ENCODE results near the gene IL1B. TPM values are rescaled to one million over a fixed set of nuclear protein-coding genes. Genes with fewer than 3 reads are reported as not detected.

The IL1B gene
- total RNA-seq (2014; rRNA removed; shearing (Covaris generic)), result 2.2 and 2.5 TPM in 2 replicates
- polyA plus RNA-seq (2014; cell fraction: nucleus; rRNA removed), result 6.0 TPM in 1 of 2 replicates, not detected in the other

GRCh38 chr2:112836695-112837117, at the start of gene IL1B:
TSS of gene IL1B (minus strand) at chr2:112836779. CDS start at chr2:112836229, 550 bp downstream.
- no peak for DNase-seq (ENCODE audit: extremely low read depth, low read depth)

- DNase-seq (ENCODE audit: extremely low read depth, low read depth), result no peak
Observed at GRCh38 chr2:112886291-112886690, 49.7 kb upstream of the IL1B start.

DNA sequence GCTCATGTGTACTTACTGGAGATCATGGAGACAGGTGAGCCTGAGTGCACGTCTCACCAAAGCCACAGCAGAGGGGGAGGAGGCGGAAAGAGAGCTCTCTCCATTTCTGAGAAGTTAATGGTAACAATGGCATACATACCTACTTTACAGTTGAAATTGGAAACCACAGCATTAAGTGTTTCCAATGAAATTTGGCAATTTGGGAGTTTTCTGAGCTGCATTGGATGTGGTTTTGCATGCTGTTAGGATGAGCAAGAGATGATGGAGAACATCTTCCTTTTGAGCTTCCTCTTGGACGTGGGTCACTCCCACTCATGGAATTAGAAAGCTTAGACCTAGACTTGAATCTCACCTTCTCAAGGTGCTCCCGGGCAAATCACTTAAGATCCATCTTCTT, 48.9 kb upstream of the IL1B start:
- no peak for DNase-seq (ENCODE audit: extremely low read depth, low read depth)

- DNase-seq (ENCODE audit: extremely low read depth, low read depth), result peak; percentile 63
Observed at GRCh38 chr2:112884869-112885505, 48.4 kb upstream of the IL1B start.

GRCh38 chr2:112883669-112884068, 47.1 kb upstream of the IL1B start:
- DNase-seq (ENCODE audit: extremely low read depth, low read depth), result no peak

DNA sequence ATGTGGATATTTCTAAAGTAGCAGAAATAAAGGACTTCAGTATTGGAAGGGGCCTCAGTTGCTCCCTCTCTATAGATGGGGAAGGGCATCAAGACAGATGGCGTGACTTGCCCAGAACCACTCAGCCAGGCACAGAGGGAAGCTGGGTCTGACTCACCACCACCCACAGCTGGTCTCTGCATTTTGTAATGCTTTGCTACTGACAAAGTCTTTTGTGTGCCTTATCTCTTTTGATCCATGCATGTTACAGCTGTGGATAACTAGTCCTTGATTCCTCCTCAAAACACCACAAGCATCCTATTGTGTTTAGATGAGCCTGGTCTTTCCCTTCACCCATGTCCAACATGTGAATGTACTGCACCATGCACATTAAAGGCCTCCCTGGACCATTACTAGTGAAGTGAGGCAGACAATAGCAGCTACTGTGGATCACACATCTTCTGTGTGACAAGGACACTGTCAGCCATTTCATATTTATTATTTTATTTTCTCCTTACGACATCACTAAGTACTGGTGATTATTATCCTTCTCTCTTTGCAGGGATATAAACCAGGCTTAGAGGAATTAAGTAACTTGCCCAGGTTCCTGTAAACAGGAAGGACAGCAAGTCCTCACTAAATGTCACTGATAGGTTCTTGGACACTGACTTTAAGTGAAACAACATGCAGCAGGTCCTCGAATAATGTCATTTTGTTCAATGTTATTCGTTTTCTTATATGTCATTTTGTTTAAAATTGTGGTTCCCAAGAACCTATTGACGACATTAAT, 44.8 kb upstream of the IL1B start:
- no peak for DNase-seq (ENCODE audit: extremely low read depth, low read depth)

DNA sequence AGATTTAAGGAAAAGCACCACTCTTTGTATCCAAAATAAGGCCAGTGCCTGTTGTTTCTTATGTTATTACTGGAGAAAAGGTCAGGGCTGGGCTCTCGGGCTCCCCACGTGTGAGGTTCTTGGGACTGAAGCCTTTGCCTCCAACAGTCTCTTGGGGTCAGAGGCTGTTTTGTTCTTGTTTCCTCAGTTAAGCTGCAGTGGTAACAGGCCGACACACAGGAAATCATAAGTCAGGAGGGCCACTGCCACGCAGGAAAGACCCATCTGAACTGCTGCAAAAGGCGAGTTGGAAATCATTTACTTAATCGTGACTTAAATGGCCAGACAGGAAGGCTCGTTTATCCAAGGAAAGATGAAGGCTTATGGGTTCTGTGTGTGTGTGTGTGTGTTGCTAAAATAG, 44.1 kb upstream of the IL1B start:
- DNase-seq (ENCODE audit: extremely low read depth, low read depth), result no peak

- no peak for DNase-seq (ENCODE audit: extremely low read depth, low read depth)
Observed at GRCh38 chr2:112880091-112880531, 43.5 kb upstream of the IL1B start.

DNA sequence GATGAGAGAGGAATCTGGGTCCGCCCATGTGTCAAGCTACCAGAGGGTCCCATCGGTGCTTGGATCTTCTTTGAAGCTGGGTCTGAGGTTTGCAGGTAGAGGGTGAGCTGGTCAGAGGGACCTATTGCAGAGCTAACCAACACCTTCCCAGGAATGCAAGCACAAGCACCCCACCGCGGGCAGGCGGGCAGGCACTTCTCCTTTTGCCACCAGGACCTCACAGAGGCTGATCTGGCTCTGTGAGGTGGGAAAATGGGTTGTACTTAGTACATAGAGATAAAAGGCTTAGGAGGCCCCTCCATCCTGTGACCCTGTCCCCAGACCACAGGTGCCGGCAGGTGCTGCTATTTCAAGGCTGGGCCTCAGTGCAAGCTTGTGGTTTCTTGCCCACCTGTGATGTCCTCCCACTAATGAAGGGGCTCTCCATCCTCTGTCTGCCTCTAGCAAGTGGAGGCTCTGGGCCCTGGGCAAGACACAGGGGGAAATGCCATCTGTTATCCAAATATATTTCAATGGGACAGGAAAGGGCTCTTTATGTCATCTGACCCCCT, 43.0 kb upstream of the IL1B start:
- DNase-seq (ENCODE audit: extremely low read depth, low read depth), result no peak

DNA sequence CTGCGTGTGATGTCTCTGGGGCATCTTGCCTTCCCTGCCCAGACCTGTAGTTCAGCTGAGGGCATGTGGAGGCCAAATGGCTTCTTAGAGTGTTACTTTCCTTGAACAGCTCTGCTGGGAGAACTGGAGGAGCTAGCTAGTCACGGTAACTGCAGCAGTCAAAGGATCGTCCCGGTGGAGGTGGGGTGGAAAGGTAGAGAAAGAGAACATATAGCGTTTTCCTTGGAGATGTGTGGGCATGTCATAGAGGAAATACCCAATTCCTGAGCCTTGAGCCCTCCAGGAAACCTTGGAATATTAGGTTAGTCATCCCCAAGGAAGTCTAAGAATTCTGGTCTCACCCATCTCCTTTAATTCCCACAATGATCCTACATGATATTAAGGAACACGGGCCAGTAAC, 40.8 kb upstream of the IL1B start:
- no peak for DNase-seq (ENCODE audit: extremely low read depth, low read depth)

DNA sequence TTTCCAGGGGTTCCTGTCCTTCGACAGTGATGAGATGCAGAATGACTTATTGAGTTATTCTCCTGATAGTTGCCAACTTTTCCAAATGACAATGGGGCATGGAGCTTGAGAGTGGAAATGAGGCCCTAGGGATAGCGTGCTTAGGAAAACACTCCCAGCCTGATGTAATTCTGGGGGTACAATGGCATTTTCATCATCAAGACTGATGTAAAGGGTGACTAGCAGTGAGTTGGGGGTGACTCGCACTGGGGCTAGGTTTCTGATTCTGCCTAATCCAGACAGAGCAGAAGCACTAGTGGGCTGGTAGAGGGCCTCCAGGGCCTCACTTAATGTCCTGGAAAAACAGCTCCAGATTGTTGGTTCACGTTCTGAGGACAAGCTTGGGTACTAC, 40.4 kb upstream of the IL1B start:
- DNase-seq (ENCODE audit: extremely low read depth, low read depth), result no peak

DNA sequence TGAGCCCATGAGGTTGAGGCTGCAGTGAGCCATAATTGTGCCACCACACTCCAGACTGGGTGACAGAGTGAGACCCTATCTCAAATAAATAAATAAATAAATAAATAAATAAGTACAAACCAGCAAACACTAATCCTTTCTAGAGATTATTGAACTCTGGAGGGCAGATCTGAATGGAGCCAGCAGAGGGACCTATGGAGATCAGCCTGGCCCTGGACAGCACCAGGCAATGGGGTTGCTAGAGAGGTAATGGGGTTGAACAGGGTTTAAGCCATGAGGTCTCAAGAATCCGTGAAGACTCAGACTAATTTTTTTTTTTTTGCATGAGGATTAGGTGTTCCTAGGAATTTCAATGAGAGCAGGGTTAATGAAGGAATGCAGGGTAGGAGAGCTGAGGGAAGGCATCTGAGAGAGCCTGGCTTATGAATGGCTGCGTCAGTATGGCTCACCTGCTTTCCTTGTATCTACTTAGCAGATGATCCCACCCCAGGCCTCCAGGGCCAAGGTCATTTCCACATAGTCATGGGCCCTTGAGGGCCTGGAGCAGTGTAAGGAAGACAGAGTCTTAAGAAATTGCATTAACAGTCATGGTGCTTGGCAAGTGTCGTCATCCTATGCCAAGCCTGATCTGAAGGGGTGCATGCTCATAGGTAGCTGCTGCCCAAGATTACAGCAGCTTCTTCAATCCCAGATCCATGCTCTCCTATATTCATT, 39.8 kb upstream of the IL1B start:
- no peak for DNase-seq (ENCODE audit: extremely low read depth, low read depth)

GRCh38 chr2:112870841-112871835, 34.6 kb upstream of the IL1B start:
- no peak for DNase-seq (ENCODE audit: extremely low read depth, low read depth)

GRCh38 chr2:112869258-112869842, 32.8 kb upstream of the IL1B start:
- DNase-seq (ENCODE audit: extremely low read depth, low read depth), result peak; percentile 52

DNA sequence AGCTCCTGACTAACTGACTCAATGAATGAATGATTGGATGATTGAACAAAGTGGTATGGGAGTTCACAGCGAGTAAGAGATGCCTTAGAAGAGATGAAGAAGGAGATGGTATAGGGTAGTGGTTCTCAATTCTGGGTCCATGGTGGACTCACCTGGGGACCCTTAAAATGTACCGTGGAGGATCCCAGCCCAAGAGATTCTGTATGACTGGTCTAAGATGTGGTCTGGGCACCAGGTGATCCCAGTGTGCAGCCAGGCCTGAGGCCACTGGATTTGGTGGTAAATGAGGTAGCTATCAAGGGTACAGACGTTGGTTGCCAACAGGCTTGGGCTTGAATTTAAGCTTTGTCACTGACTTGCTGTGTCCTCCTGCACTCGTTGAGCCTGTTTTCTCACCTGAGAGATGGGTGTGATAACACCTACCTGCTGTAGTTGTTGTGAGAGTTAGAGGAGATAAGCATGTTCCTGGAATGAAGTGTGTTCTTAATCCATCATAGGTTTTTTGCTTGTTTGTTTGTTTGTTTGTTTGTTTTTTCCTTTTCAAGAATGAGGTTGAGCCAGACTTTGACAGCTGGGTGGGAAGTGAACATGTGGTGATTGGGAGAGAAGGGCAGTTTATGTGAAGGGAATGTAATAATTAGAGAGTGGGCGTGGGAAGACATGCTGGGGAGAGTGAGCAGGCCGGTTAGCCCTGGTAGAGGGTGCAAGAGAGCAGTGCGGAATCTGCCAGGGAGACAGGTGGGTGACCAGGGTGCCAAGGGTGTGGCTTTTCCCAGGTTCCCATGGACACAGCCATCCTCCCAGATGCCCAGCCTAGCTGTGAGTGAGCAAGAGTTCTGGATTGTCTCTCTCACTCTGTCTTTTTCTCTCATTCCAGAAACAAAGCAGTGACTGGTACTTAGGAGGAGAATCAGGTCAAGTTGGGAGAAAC, 31.4 kb upstream of the IL1B start:
- DNase-seq (ENCODE audit: extremely low read depth, low read depth), result no peak

DNA sequence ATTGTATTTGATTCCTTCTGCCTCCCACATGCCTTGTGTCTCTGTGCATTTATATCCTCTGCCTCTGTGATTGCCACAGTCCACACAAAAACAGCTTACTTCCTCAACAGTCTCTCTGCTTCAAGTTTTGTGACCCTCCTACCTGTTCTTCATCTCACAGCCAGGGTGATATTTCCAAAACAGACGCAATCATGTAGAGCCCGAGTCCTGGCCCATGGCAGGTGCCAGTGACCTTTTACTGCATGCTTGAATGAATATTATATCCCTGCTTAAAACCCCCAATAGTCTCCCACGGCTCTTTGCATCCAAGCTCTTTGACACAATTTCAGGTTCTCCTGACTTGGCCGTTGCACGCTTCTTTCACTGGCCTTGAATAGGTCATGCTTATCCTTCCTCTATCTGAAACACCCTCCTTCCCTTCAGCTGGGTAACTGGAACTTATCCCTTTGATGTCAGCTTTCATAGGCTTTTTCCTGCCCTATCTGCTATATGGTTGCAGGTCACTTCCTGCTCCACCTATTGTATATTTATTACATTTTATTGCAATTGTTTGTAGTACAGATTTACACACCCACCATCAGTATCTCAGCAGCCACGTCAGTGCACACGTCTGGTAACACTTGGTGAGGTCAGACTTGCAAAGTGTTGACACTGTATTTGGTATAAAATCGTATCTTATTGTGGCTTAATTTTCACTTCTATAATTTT, 29.7 kb upstream of the IL1B start:
- no peak for DNase-seq (ENCODE audit: extremely low read depth, low read depth)

DNA sequence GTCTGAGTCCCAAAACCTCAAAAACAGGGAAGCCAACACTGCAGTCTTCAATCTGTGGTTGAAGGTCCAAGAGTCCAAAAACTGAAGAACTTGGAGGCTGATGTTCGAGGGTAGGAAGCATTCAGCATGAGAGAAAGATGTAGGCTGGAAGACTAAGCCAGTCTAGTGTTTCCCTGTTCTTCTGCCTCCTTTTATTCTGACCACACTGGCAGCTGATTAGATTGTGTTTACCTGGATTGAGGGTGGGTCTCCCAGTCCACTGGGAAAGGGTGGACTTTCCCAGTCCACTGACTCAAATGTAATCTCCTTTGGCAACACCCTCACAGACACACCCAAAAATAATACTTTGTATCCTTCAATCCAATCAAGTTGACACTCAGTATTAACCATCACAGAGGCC, 27.5 kb upstream of the IL1B start:
- no peak for DNase-seq (ENCODE audit: extremely low read depth, low read depth)
